K562 (cell line): ENCODE data around the gene GCN1. TPM values are rescaled to one million over a fixed set of nuclear protein-coding genes. Genes with fewer than 3 reads are reported as not detected.

Source experiments
- ATAC-seq: fragments of 200-7000 bp; cut with Tn5 transposase; 3 replicates; pipeline ENCODE4 v1.9.1; 2020; ENCODE audit warnings: moderate library complexity
- BruUV-seq: library from RNA; stranded (reverse); fragments of 400-500 nt; replicated peaks from 2 replicates; lab custom pipeline; 2021; lab: Mats Ljungman, UMichigan
- CTCF ChIA-PET: fragments of 300-600 bp; formaldehyde crosslinking; extraction: SDS; loops from one replicate; lab custom pipeline; 2021; ENCODE audit warnings: low intra/inter-chr PET ratio; lab: Yijun Ruan, JAX
- POLR2A ChIA-PET: fragments of 300-600, 350-650 bp; sonication (Branson Sonifier 250); formaldehyde crosslinking; extraction: SDS; loops from one replicate; lab custom pipeline; 2021; ENCODE audit warnings: antibody characterized with exemption, inconsistent platforms; lab: Yijun Ruan, JAX
- DNase-seq, 4 experiments: peaks; one replicate each; pipeline versions ENCODE4 v3.0.0 to v3.0.0-alpha.2; 2011 to 2018; ENCODE audit warnings: low spot score in 3 of 4, mixed read lengths in 3 of 4; ENCODE audit errors: extremely low read depth in 1 of 4
- FAIRE-seq: peaks from 2 replicates; lab custom pipeline; 2011; peaks lifted over from hg19 to GRCh38; lab: Jason Lieb, UNC
- H2AFZ ChIP-seq: 2 replicates; pipeline ENCODE4 v1.6.0; 2011; ENCODE audit warnings: low read depth, low read length, control low read depth, inconsistent platforms
- H3K27ac ChIP-seq: fragments of 200-600 bp; 3 replicates; pipeline ENCODE4 v1.8.0; 2011; ENCODE audit warnings: low read depth, mild to moderate bottlenecking, control low read depth, inconsistent platforms, low read length, moderate library complexity, mixed read lengths; ENCODE audit errors: extremely low read depth
- H3K27me3 ChIP-seq, 2 experiments: fragments of 300-600 bp in 1 of 2; 2 replicates in 1 of 2; 3 replicates in 1 of 2; pipeline versions ENCODE4 v1.6.0 to v1.8.0; 2011; ENCODE audit warnings: inconsistent platforms in 2 of 2, low read length in 2 of 2, mild to moderate bottlenecking in 1 of 2, mixed read lengths in 1 of 2, moderate library complexity in 1 of 2; ENCODE audit not compliant: control insufficient read depth in 2 of 2, insufficient read depth in 2 of 2
- H3K36me3 ChIP-seq: fragments of 300-600 bp; 3 replicates; pipeline ENCODE4 v1.8.0; 2011; ENCODE audit warnings: mild to moderate bottlenecking, low read length, inconsistent platforms; ENCODE audit not compliant: control insufficient read depth, insufficient read depth
- H3K4me1 ChIP-seq, 2 experiments: fragments of 200-600 bp in 1 of 2; replicated peaks in 1 of 2; 2 replicates in 1 of 2; 3 replicates in 1 of 2; pipeline versions ENCODE4 v1.5.1 to v1.8.0; 2011; ENCODE audit warnings: inconsistent platforms in 2 of 2, low read length in 2 of 2, mild to moderate bottlenecking in 1 of 2, mixed read lengths in 1 of 2, moderate library complexity in 1 of 2; ENCODE audit not compliant: control insufficient read depth in 2 of 2, insufficient read depth in 2 of 2
- H3K4me2 ChIP-seq: 2 replicates; pipeline ENCODE4 v1.6.1; 2011; ENCODE audit warnings: low read length, control low read depth, inconsistent platforms, mixed read lengths; ENCODE audit not compliant: insufficient read depth
- H3K4me3 ChIP-seq: fragments of 200-600 bp; sonication (generic), shearing (Covaris generic); 2 replicates; pipeline ENCODE4 v1.5.1; 2016; ENCODE audit warnings: control low read depth, inconsistent platforms
- H3K79me2 ChIP-seq: fragments of 200-600 bp; 3 replicates; pipeline ENCODE4 v1.8.0; 2011; ENCODE audit warnings: low read length, inconsistent platforms; ENCODE audit not compliant: control insufficient read depth, insufficient read depth
- H3K9ac ChIP-seq, 2 experiments: 2 replicates each; pipeline versions ENCODE4 v1.6.0 to v1.6.1; 2011; ENCODE audit warnings: low read depth in 2 of 2, low read length in 2 of 2, control low read depth in 1 of 2, inconsistent platforms in 1 of 2, mild to moderate bottlenecking in 1 of 2, mixed read lengths in 1 of 2; ENCODE audit not compliant: insufficient read depth in 1 of 2
- H3K9me1 ChIP-seq: one replicate; pipeline ENCODE4 v1.6.0; 2011; ENCODE audit warnings: inconsistent platforms, mild to moderate bottlenecking, low read length, moderate library complexity; ENCODE audit not compliant: control insufficient read depth, insufficient read depth
- H3K9me3 ChIP-seq: replicated peaks from 2 replicates; pipeline ENCODE4 v1.5.1; 2011; ENCODE audit warnings: low read depth, low read length, inconsistent platforms; ENCODE audit not compliant: control insufficient read depth, insufficient read depth
- H4K20me1 ChIP-seq: replicated peaks from 2 replicates; pipeline ENCODE4 v1.6.1; 2011; ENCODE audit warnings: low read length, inconsistent platforms, mixed read lengths; ENCODE audit not compliant: control insufficient read depth, insufficient read depth
- CAMTA2 ChIP-seq: fragments of 250-450 bp; sonication (Bioruptor Pico); conservative IDR thresholded peaks from 2 replicates; pipeline ENCODE4 v1.5.1; 2022
- ETV6 ChIP-seq, 3 experiments: fragments of 150-350 bp in 1 of 3; sonication (generic) in 1 of 3; formaldehyde crosslinking in 1 of 3; IDR thresholded peaks; 2 replicates each; pipeline versions ENCODE4 v1.6.1 to v1.8.0; 2014 to 2022; ENCODE audit warnings: borderline replicate concordance in 2 of 3, low read depth in 2 of 3, antibody characterized with exemption in 1 of 3, low read length in 1 of 3, mild to moderate bottlenecking in 1 of 3, missing genetic modification reagents in 1 of 3
- LARP7 ChIP-seq: fragments of 450-650 bp; IDR thresholded peaks from 2 replicates; pipeline ENCODE4 v1.6.1; 2016
- NFIX ChIP-seq: fragments of 250-450 bp; sonication (Bioruptor Pico); IDR thresholded peaks from 2 replicates; pipeline ENCODE4 v1.4.0; 2020; ENCODE audit warnings: low read depth, mild to moderate bottlenecking, moderate library complexity
- NUFIP1 ChIP-seq: fragments of 450-650 bp; IDR thresholded peaks from 2 replicates; pipeline ENCODE4 v1.6.1; 2018; ENCODE audit not compliant: partially characterized antibody
- PHB ChIP-seq: fragments of 250-450 bp; sonication (Bioruptor Pico); IDR thresholded peaks from 2 replicates; pipeline ENCODE4 v1.5.0; 2021
- RFX7 ChIP-seq: fragments of 250-450 bp; sonication (Bioruptor Pico); IDR thresholded peaks from 2 replicates; pipeline ENCODE4 v1.5.1; 2021; ENCODE audit warnings: mild to moderate bottlenecking
- RNF2 ChIP-seq: sonication (generic); IDR thresholded peaks from 2 replicates; pipeline ENCODE4 v1.6.1; 2016
- SRSF9 ChIP-seq: fragments of 200-400 bp; formaldehyde crosslinking; IDR thresholded peaks from 2 replicates; pipeline ENCODE4 v1.6.1; 2017; ENCODE audit warnings: low read depth, low read length, borderline replicate concordance
- ZFP36 ChIP-seq: fragments of 150-350 bp; IDR thresholded peaks from 2 replicates; pipeline ENCODE4 v1.6.1; 2018; ENCODE audit warnings: low read length, low read depth; ENCODE audit not compliant: partially characterized antibody
- ZNF507 ChIP-seq: conservative IDR thresholded peaks from 2 replicates; pipeline ENCODE4 v1.6.1; 2017; ENCODE audit warnings: missing genetic modification characterization, missing compliant biosample characterization
- WGBS: fragments of 100-300 bp; shearing (Covaris generic); methylation state at CpG from one replicate; pipeline ENCODE4 v1.1.6; 2016; ENCODE audit warnings: low coverage, mixed read lengths; ENCODE audit not compliant: insufficient coverage; ENCODE audit errors: missing lambda C conversion rate; 5-methylcytosine and 5-hydroxymethylcytosine counted together
- in situ Hi-C: fragments of 300-500 bp; cut with MboI; formaldehyde crosslinking; loops from 4 replicates; pipeline ENCODE4 v1.15.0; 2018; ENCODE audit warnings: inconsistent platforms, mixed read lengths
- intact Hi-C: fragments of 100-400 bp; cut with micrococcal nuclease; formaldehyde crosslinking; loops from 2 replicates; pipeline ENCODE4 v1.14.2; 2022
- polyA plus RNA-seq, 8 experiments: library from polyadenylated mRNA; depleted of rRNA in 4 of 8; stranded (reverse) in 5 of 8; unstranded in 3 of 8; fragments of >200 nt; fragmentation: Nextera tagmentation in 2 of 8; fragmentation: Illumina TruSeq in 1 of 8; extraction: Ambion mirVana in 2 of 8; extraction: Trizol in 1 of 8; gene quantifications; 2 replicates each; pipeline versions ENCODE4 v1.2.1 to v1.2.3, GENCODE V29; 2011 to 2014; ENCODE audit warnings: inconsistent platforms in 1 of 8, missing spikeins in 1 of 8
- total RNA-seq, 7 experiments: library from RNA; depleted of rRNA in 6 of 7; stranded (reverse); fragments of >200 nt in 6 of 7; fragmentation: Illumina TruSeq in 2 of 7; extraction: Trizol in 2 of 7; gene quantifications; 2 replicates each; pipeline versions ENCODE4 v1.2.1 to v1.2.3, GENCODE V29; 2011 to 2021; ENCODE audit warnings: low replicate concordance in 1 of 7
- TF ChIP-seq, protein P1 (sequence below): fragments of 450-650 bp; IDR thresholded peaks from 2 replicates; pipeline ENCODE4 v1.6.1; 2014; ENCODE audit warnings: low read depth, mild to moderate bottlenecking, moderate library complexity, borderline replicate concordance
- TF ChIP-seq, protein P2 (sequence below): sonication (generic); formaldehyde crosslinking; IDR thresholded peaks from 2 replicates; pipeline ENCODE4 v1.8.0; 2022; ENCODE audit warnings: mild to moderate bottlenecking, missing genetic modification reagents
- TF ChIP-seq, protein P3 (sequence below): IDR thresholded peaks from 2 replicates; pipeline ENCODE4 v1.6.1; 2011; ENCODE audit warnings: borderline replicate concordance, low read depth, mild to moderate bottlenecking, moderate library complexity, low read length; ENCODE audit not compliant: insufficient read depth, poor library complexity, severe bottlenecking

GCN1 gene
- total and polyA plus RNA-seq, 9 of the 15 experiments (the other 6 are each of a cell fraction or from before 2014, with no cell fraction given): 11.9 to 190 (median 51.7) TPM

- no peak for TF ChIP-seq ZNF507
- no peak for TF ChIP-seq CAMTA2 (CRISPR knock-in tag)
- TF ChIP-seq ETV6 (IDR thresholded peaks at IDR 0.05; ENCODE audit: borderline replicate concordance in 1 of 2, low read depth in 2 of 2, low read length in 1 of 2): no peak
- TF ChIP-seq ETV6 (CRISPR knock-in tag; IDR thresholded peaks at IDR 0.05; ENCODE audit: borderline replicate concordance): no peak
These were observed 53.2 kb downstream of the GCN1 start (continued) for GRCh38 chr12:120141336-120141735.

DNA sequence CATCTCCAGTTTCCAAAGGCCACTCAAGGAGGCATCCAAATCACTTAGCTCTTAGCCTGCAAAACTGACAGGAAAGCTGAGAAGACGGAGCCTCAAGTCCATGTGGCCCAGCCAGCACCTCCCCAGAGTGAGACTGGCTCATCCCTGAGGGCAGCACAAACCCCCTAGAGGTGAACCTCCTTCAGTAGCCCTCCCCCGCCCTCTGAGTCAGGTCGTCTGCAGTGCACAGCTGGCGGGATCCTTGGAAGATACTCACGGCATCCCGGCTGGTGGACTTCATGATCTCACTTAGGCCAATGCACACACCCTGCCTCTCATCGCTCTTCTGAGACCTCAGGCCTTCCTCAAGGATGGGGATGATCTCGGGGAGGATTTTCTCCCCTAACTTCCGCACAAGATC lies 53.9 kb downstream of the GCN1 start:
- WGBS: 88% methylated on average over 7 of the region's 9 CpGs
- intact Hi-C loops (no loop called here), in situ Hi-C loops (loop anchor here (5.0 kb wide), 1 partner anchor 47 kb away; no protein-coding TSS in a partner anchor)
- Histone ChIP-seq H3K4me1 (no peaks in the 10 kb centered on the region), H3K27me3 (no peaks in the 10 kb centered on the region), H3K9me1 (no peaks in the 10 kb centered on the region), H2AFZ (no peak overlapping the region), H3K4me3 (no peak overlapping the region), H3K27ac (no peak overlapping the region), H4K20me1 (no peaks in the 10 kb centered on the region), H3K36me3 (peaks cover 96% of the 10 kb centered on the region), H3K9me3 (no peaks in the 10 kb centered on the region), H3K4me2 (no peak overlapping the region), H3K9ac (no peak overlapping the region), H3K79me2 (no peaks in the 10 kb centered on the region)
- FAIRE-seq (no peak), DNase-seq (no peak), ATAC-seq (no peak)
- ChIA-PET POLR2A (interaction anchor here (0.8 kb wide), 1 partner anchor 61 kb away, joined by 3 read pairs; the partner anchor contains the start of gene RPLP0), CTCF (no interaction called here)
- TF ChIP-seq PHB (no peak), LARP7 (no peak), RNF2 (no peak), RFX7 (no peak), CAMTA2 (CRISPR knock-in tag) (no peak), ZFP36 (no peak), SRSF9 (no peak), NFIX (CRISPR knock-in tag) (no peak), NUFIP1 (no peak)
- TF ChIP-seq, protein P1, sequence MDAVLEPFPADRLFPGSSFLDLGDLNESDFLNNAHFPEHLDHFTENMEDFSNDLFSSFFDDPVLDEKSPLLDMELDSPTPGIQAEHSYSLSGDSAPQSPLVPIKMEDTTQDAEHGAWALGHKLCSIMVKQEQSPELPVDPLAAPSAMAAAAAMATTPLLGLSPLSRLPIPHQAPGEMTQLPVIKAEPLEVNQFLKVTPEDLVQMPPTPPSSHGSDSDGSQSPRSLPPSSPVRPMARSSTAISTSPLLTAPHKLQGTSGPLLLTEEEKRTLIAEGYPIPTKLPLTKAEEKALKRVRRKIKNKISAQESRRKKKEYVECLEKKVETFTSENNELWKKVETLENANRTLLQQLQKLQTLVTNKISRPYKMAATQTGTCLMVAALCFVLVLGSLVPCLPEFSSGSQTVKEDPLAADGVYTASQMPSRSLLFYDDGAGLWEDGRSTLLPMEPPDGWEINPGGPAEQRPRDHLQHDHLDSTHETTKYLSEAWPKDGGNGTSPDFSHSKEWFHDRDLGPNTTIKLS: no peak
- TF ChIP-seq, protein P2, sequence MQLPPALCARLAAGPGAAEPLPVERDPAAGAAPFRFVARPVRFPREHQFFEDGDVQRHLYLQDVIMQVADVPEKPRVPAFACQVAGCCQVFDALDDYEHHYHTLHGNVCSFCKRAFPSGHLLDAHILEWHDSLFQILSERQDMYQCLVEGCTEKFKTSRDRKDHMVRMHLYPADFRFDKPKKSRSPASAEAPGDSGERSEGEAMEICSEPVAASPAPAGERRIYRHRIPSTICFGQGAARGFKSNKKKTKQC: no peak
- TF ChIP-seq, protein P3, sequence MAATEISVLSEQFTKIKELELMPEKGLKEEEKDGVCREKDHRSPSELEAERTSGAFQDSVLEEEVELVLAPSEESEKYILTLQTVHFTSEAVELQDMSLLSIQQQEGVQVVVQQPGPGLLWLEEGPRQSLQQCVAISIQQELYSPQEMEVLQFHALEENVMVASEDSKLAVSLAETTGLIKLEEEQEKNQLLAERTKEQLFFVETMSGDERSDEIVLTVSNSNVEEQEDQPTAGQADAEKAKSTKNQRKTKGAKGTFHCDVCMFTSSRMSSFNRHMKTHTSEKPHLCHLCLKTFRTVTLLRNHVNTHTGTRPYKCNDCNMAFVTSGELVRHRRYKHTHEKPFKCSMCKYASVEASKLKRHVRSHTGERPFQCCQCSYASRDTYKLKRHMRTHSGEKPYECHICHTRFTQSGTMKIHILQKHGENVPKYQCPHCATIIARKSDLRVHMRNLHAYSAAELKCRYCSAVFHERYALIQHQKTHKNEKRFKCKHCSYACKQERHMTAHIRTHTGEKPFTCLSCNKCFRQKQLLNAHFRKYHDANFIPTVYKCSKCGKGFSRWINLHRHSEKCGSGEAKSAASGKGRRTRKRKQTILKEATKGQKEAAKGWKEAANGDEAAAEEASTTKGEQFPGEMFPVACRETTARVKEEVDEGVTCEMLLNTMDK: no peak
- no TSS peak for BruUV-seq
